Fibroblast of skin of scalp (primary cell): Measurements from ENCODE around the gene EGFR.

ENCODE experiments used
- DNase-seq: peaks from one replicate; pipeline ENCODE4 v3.0.0-alpha.2; 2013

EGFR gene

GRCh38 chr7:55105952-55106351 is 87.1 kb downstream of the EGFR start:
- no peak for DNase-seq

DNA sequence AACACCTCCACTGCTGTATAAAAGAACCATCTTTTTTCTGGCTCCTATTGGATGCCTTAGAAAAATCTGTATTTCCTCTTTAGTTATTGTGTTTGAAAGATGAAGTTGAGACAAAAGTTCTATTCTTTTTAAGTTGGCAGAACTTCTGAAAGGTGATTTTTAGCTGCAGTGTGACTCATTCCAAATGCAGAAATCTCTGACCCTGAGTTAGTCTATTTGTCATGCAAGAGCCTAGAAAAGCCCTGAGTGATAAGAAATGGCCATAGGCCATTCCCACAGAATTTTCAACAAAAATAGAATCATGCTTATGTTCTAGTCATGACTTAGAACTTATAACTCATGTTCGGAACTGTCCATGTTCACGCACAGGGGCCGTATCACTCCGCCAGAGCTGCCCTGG is 89.1 kb downstream of the EGFR start:
- no peak for DNase-seq

DNA sequence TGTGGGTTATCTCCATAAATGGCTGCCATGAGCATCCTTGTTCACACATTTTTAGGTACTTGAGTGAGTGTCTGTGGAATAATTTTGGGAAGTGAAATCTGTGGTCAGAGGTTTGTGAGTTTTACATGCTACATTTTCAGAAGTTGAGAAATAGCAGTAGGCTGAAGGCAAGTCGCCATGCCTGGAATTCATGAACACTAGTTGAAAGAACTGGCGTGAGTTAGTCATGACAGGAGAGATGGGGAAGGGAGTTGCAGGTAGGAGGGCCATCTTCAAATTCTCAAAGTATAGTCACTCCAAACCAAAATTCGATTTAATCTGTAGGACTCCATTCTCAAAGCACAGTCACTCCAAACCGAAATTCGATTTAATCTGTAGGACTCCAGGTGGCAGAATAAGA is 89.6 kb downstream of the EGFR start:
- DNase-seq: no peak

DNA sequence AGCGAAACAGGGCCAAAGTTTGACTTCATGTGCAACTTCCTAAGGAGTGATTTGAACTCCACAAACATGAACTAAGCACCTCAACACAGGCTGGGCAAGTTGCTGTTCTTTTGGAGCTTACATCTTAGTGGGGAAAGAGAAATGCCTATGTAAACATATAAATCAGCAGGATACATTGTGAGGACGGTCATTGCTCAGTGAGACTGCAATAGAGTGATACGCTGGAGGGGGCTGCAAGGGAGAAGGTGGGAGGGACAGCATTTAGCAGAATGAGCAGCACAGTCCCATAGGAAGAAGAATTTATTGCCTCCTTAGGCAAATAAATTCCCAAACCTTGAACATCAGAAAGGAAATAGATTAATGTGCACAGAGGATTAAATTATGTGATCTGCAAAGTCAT is 90.0 kb downstream of the EGFR start:
- DNase-seq: no peak

GRCh38 chr7:55109404-55110167 is 90.8 kb downstream of the EGFR start:
- DNase-seq: no peak

DNA sequence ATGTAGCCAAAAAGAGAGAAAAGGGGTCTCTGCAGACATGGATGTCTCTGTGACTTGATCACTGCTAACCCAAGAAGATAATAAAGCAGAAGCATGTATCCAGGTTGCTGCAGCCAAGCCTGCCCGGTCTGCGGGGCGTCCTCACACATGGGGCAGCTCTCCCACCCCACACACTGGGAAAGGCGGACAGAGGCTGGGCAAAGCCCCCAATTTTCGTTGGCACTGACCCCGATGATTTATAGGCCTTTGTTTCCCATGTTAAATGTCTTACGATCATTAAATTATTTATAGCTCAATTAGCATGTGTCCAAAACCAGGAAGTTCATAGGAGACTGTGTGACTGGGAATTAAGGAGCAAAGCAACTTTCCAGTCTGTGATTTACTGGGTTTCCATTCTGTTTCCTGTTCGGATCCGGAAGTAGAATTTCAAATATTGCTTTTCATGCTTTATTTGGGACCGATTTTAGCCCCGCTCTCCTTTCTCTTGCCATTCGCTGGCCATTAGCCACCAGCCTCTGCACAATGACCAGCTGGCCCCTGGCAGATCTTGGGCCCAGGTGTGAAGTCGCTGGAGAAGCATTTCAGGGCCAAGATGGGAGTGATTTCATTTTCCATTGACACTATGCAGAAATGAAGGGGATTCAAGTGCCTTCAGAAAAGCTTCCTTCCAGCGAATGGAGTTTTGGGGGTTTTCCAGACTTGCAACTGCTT is 91.6 kb downstream of the EGFR start:
- no peak for DNase-seq

DNA sequence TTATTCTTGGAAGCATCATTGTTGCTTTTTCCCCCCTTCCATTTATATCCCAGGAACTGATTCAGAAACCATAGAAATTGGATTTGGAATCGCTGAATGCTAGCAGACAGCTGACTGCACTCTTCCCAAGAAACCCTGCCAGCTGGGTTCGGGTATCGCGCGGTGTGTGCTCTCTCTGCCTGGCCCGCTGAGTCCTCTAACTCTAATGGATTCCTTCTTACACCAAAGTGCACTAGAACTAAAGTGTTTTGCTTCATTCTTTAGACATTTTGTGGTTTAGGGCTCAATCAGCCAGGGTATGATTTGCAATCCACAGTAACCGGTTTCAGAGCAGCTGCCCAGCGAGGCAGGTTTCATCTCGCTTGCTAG is 92.2 kb downstream of the EGFR start:
- DNase-seq: peak; percentile 82

DNA sequence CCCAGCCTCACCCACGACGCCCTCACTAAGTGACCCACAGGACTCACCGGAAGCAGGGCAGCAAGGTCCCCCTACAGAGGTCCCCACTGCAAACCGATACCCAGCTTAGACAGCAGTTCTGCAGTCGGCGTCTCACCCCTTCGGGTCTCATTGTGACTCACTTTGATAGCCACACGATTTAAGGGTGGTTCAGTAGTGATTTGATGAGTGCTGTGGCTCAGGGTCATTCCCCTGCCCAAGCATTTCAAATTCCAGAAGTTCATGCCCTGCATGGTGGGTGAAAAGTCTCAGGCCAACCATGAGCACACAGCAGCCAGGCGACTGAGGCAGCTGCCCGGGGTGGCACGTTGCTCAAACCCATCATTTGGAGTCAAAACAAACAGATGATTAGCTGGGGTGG is 93.2 kb downstream of the EGFR start:
- DNase-seq: no peak

GRCh38 chr7:55113760-55114540 is 95.1 kb downstream of the EGFR start:
- DNase-seq: no peak

DNA sequence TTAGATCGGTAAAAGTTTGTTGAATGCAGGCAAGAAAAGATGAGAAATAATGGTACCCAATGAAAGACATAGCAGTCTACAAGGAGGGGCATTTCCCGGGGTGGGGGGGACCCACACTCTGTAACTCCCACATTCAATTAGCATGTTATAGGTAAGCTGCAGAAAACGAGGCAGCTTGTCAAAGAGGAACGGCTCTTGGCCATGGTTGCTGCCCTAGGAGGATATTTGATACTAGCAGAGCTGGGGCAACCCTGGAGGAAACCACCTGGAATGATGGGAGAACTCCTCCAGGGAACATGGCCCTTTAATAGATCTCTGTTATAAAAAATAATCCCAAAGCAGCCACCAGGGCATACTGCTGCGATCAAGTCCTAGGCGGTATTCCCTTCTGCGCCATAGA is 98.5 kb downstream of the EGFR start:
- no peak for DNase-seq

- DNase-seq: no peak
Observed at GRCh38 chr7:55118426-55118825, 99.6 kb downstream of the EGFR start.

GRCh38 chr7:55119571-55119970 is 100.8 kb downstream of the EGFR start:
- DNase-seq: no peak

DNA sequence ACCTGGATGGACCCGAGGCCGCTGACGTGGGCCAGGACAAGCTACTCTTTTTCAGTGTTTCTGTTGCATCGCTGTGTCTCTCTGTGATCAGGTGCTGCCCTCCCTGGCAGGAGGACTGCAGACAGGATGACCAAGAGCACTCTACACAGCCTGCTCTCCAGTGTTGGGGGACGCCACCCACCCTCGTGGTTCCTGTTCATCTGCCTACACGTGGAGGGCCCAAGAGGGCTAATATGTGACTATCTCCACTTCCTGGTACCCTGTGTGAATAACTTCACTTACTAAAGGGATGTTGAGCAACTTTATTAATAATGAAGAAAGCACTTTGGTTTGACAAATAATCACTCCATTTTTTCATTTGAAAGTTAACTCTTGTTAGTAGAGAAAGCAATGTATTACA is 101.3 kb downstream of the EGFR start:
- DNase-seq: no peak

DNA sequence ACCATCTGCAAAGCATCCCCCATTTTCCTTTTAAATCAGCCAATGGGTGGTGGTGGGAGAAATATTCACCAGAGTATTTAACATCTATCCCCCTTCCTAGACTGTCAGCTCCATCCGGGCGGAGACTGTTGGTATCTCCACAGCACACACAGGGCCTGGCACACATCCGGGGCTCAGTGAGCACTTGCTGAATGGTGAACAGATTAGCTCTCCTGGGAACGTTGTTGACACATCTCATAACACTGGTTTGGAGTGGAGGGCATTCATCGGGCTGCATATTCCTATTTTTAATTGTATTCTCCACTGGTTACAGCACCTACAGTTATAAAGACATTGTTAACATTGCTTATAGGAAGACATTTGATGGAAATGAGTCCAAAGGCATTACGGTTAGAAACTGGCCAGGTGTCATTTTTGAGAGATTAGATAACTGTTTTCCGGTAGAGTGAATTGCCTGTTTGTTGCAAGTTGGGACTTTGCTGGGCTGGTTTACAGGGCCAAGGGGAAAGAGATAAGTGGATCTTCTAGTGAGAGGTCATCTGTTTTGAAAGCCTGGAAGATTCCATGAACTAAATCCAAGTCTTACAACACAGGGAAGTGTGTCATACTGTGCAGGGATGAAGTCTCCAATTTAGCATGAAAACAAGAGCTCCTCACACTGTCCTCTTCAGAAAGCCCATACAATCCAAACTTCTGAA is 101.8 kb downstream of the EGFR start:
- no peak for DNase-seq

DNA sequence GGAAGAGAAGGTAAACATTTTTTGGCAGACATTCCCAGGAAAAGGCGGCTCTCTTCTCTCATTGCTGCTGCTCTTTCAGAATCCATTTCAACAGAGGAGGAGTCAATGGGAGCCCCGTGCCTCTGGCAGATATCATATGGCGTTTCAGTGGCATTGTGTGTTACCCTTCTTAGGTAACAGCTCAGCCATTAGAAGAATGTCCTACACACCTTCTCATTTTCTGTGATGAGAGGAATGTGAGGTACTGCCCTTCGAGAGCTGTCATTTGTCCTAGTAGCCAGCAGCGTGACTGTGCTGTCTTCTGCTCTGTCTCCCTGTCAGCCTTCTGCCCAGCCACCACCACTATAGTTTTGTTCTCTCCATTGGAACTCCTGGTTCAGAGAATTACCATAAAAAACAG is 102.4 kb downstream of the EGFR start:
- DNase-seq: no peak

GRCh38 chr7:55122263-55122662 is 103.4 kb downstream of the EGFR start:
- no peak for DNase-seq

DNA sequence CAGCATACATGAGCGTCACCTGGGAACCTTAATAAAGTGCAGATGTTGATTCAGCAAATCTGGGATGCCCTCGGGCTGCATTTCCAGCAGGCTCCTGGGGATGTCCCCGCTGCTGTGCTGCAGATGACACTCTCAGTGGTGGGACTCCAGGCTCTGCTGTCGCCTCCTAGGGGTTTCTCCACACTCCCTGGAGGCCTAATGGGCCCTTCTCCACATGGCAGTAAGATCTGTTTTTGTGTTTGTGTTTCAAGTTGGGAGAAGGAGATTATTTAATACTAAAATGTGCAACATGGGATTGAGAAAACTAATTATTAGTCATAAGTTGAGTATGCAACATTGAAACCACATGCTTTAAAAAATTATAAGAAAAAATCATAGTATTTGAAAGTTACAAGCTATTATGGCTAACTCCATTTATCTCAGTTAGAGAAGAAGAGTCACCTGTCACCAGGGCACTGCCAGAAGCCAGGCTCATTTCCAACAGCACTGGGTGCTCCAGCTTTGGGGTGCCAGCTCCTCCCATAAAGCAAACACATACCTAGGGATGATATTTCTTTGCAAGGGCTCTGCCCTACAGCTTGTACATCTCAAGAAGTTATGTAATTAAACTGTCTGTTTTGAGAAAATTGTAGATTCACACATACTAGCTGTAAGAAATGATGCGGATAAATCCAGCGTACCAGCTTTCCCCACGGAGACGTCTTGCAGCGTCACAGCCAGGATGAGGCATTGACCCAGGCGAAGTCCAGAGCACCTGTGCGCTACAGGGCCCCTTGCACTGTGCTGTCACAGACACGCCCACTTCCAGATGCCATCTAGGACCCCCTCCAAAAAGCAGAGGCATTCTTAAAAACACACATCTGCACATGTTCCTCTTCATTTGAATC is 106.4 kb downstream of the EGFR start:
- DNase-seq: peak; percentile 44

- DNase-seq: peak; percentile 74
Observed at GRCh38 chr7:55127135-55127551, 108.3 kb downstream of the EGFR start.

- peak; percentile 82 for DNase-seq
Observed at GRCh38 chr7:55127622-55128081, 108.8 kb downstream of the EGFR start.

DNA sequence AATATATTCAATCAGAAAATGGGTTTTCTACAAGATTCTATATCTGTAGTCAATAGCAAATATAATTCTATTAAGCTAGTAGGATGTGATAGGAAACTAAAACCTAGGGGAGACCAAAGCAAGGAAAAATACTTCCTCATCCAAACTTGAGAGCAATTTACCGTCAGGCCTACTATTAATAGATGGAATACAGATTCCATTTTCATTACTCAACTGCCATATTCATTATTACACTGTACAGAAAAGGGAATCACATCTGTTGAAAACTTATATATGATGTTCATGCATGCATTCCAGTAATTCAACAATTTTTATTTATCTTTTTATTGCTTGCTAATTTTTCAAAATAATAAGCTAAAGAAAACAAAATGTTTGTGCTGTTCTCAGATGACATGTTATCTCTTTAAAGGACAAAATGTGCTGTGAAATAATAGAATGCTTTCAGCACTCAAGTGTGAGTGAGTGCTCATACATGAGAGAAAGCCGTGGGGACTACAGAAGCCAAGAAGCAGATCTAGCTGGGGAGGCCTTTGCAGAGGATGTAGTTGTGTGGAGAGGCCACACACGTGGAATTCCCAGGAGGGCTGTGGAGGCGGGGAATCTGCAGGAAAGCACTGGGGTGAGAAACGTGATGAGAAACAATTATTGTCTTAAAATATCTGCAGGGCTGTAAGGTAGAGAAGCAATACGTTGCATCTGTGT is 110.0 kb downstream of the EGFR start:
- peak; percentile 85 for DNase-seq
